Kidney glomerular epithelial cell (primary cell): ENCODE results near the gene SLFN12L.
"Not testable (repeated sequence)": the region's sequence is repeated elsewhere in the genome, so short reads cannot be mapped to it uniquely, and the experiment has no call there.

Experiments
- DNase-seq: peaks from one replicate; lab custom pipeline; 2025; lab: John Stamatoyannopoulos, UW

Gene SLFN12L

GRCh38 chr17:35542990-35543389 lies 5.5 kb upstream of the SLFN12L start:
- DNase-seq = no peak

- DNase-seq = no peak
Observed at GRCh38 chr17:35541434-35541833, 4.0 kb upstream of the SLFN12L start.

- no peak for DNase-seq
Observed at GRCh38 chr17:35540589-35541404, 3.3 kb upstream of the SLFN12L start.

- DNase-seq = no peak
Observed at GRCh38 chr17:35539659-35540026, 2.2 kb upstream of the SLFN12L start.

- no peak for DNase-seq
Observed at GRCh38 chr17:35536664-35537171, 760 bp downstream of the SLFN12L start.

GRCh38 chr17:35535406-35535805 lies 2.1 kb downstream of the SLFN12L start:
- DNase-seq = not testable (repeated sequence)

- DNase-seq = no peak
Observed at GRCh38 chr17:35534576-35535093, 2.8 kb downstream of the SLFN12L start.

- no peak for DNase-seq
Observed at GRCh38 chr17:35531160-35531559, 6.3 kb downstream of the SLFN12L start.

GRCh38 chr17:35529866-35530265 lies 7.6 kb downstream of the SLFN12L start:
- DNase-seq = no peak

GRCh38 chr17:35529326-35529725 lies 8.2 kb downstream of the SLFN12L start:
- DNase-seq = not testable (repeated sequence)

- no peak for DNase-seq
Observed at GRCh38 chr17:35523296-35523695, 14.2 kb downstream of the SLFN12L start.

- DNase-seq = not testable (repeated sequence)
Observed at GRCh38 chr17:35521654-35522256, 15.7 kb downstream of the SLFN12L start.

- no peak for DNase-seq
Observed at GRCh38 chr17:35521150-35521549, 16.3 kb downstream of the SLFN12L start.

- no peak for DNase-seq
Observed at GRCh38 chr17:35519906-35520442, 17.5 kb downstream of the SLFN12L start.

GRCh38 chr17:35519439-35519838 lies 18.0 kb downstream of the SLFN12L start:
- DNase-seq = no peak

- not testable (repeated sequence) for DNase-seq
Observed at GRCh38 chr17:35518431-35518830, 19.0 kb downstream of the SLFN12L start.

GRCh38 chr17:35515027-35515426 lies 22.5 kb downstream of the SLFN12L start:
- DNase-seq = no peak

GRCh38 chr17:35514564-35514963 lies 22.9 kb downstream of the SLFN12L start:
- no peak for DNase-seq

GRCh38 chr17:35510052-35510451 lies 27.4 kb downstream of the SLFN12L start:
- no peak for DNase-seq

GRCh38 chr17:35507714-35508113 lies 29.8 kb downstream of the SLFN12L start:
- DNase-seq = not testable (repeated sequence)

GRCh38 chr17:35499548-35499947 lies 37.9 kb downstream of the SLFN12L start:
- no peak for DNase-seq

- no peak for DNase-seq
Observed at GRCh38 chr17:35498448-35499178, 38.9 kb downstream of the SLFN12L start.
